HG02884 (cell line): ENCODE data around the gene ACTR1B.
"Not testable (repeated sequence)": the region's sequence is repeated elsewhere in the genome, so short reads cannot be mapped to it uniquely, and the experiment has no call there.

Experiments used
- ATAC-seq: cut with Tn5 transposase; IDR thresholded peaks from one replicate; pipeline ENCODE4 v1.9.1; 2021; ENCODE audit warnings: mild to moderate bottlenecking, moderate library complexity; ENCODE audit not compliant: unreplicated experiment

ACTR1B gene

GRCh38 chr2:97618939-97619827 lies 44.7 kb downstream of the ACTR1B start:
- not testable (repeated sequence) for ATAC-seq

- ATAC-seq, result no peak
These were observed 45.9 kb downstream of the ACTR1B start for GRCh38 chr2:97617911-97618310.

GRCh38 chr2:97615746-97616145 lies 48.1 kb downstream of the ACTR1B start:
- ATAC-seq, result not testable (repeated sequence)

- not testable (repeated sequence) for ATAC-seq
These were observed 51.9 kb downstream of the ACTR1B start for GRCh38 chr2:97611895-97612294.

- not testable (repeated sequence) for ATAC-seq
These were observed 55.1 kb downstream of the ACTR1B start for GRCh38 chr2:97608745-97609144.
